Mesenchymal stem cell (in vitro differentiated cells and primary cell): Measurements from ENCODE around the gene CPOX.

Experiments
- DNase-seq: peaks from one replicate; pipeline ENCODE4 v3.0.0-alpha.2; 2013
- H2AFZ ChIP-seq: one replicate; pipeline ENCODE4 v1.6.1; 2013; ENCODE audit warnings: low read depth, mild to moderate bottlenecking, control low read depth, inconsistent platforms, low read length, moderate library complexity
- H2AK5ac ChIP-seq: 2 replicates; pipeline ENCODE4 v1.6.1; 2013; ENCODE audit warnings: low read length, moderate library complexity, mild to moderate bottlenecking, inconsistent platforms; ENCODE audit not compliant: severe bottlenecking
- H2BK120ac ChIP-seq: one replicate; pipeline ENCODE4 v1.6.1; 2013; ENCODE audit warnings: low read depth, mild to moderate bottlenecking, inconsistent platforms, low read length, moderate library complexity
- H2BK12ac ChIP-seq, 2 experiments: one replicate each; pipeline ENCODE4 v1.6.1; 2013; ENCODE audit warnings: inconsistent platforms in 2 of 2, low read length in 2 of 2, mild to moderate bottlenecking in 2 of 2, moderate library complexity in 2 of 2, control low read depth in 1 of 2
- H2BK15ac ChIP-seq: one replicate; pipeline ENCODE4 v1.6.1; 2013; ENCODE audit warnings: mild to moderate bottlenecking, low read depth, inconsistent platforms; ENCODE audit not compliant: poor library complexity, severe bottlenecking
- H2BK5ac ChIP-seq: 2 replicates; pipeline ENCODE4 v1.6.1; 2013; ENCODE audit warnings: low read depth, mild to moderate bottlenecking, low read length, control low read depth, inconsistent platforms; ENCODE audit not compliant: poor library complexity, severe bottlenecking
- H3K14ac ChIP-seq, 2 experiments: one replicate each; pipeline ENCODE4 v1.6.1; 2013; ENCODE audit warnings: inconsistent platforms in 2 of 2, low read length in 2 of 2, control low read depth in 1 of 2, mild to moderate bottlenecking in 1 of 2, moderate library complexity in 1 of 2
- H3K18ac ChIP-seq, 2 experiments: one replicate each; pipeline ENCODE4 v1.6.1; 2013; ENCODE audit warnings: inconsistent platforms in 2 of 2, low read length in 2 of 2, control low read depth in 1 of 2, low read depth in 1 of 2, mild to moderate bottlenecking in 1 of 2
- H3K23ac ChIP-seq, 2 experiments: one replicate each; pipeline ENCODE4 v1.6.1; 2013; ENCODE audit warnings: inconsistent platforms in 2 of 2, low read length in 2 of 2, mild to moderate bottlenecking in 2 of 2, moderate library complexity in 2 of 2, control low read depth in 1 of 2
- H3K27ac ChIP-seq: 2 replicates; pipeline ENCODE4 v1.5.1; 2013; ENCODE audit warnings: mild to moderate bottlenecking, moderate library complexity, low read length, control low read depth, inconsistent platforms; ENCODE audit not compliant: poor library complexity, severe bottlenecking
- H3K27me3 ChIP-seq, 2 experiments: 2 replicates each; pipeline versions ENCODE4 v1.6.1 to v1.7.0; 2013; ENCODE audit warnings: low read length in 2 of 2, mild to moderate bottlenecking in 2 of 2, moderate library complexity in 2 of 2, control low read depth in 1 of 2, inconsistent platforms in 1 of 2; ENCODE audit not compliant: control insufficient read depth in 1 of 2, insufficient read depth in 1 of 2
- H3K36me3 ChIP-seq, 2 experiments: 2 replicates each; pipeline versions ENCODE4 v1.6.1 to v1.7.0; 2013; ENCODE audit warnings: low read length in 2 of 2, control low read depth in 1 of 2, inconsistent platforms in 1 of 2, low read depth in 1 of 2, mild to moderate bottlenecking in 1 of 2; ENCODE audit not compliant: insufficient read depth in 2 of 2, control insufficient read depth in 1 of 2
- H3K4ac ChIP-seq, 2 experiments: one replicate each; pipeline ENCODE4 v1.6.1; 2013; ENCODE audit warnings: inconsistent platforms in 2 of 2, low read length in 2 of 2, mild to moderate bottlenecking in 2 of 2, moderate library complexity in 2 of 2, control low read depth in 1 of 2, low read depth in 1 of 2
- H3K4me1 ChIP-seq: 2 replicates; pipeline ENCODE4 v1.6.1; 2013; ENCODE audit warnings: low read depth, low read length, control low read depth; ENCODE audit not compliant: control insufficient read depth, insufficient read depth
- H3K4me2 ChIP-seq: 2 replicates; pipeline ENCODE4 v1.6.1; 2013; ENCODE audit warnings: low read length, mild to moderate bottlenecking, inconsistent platforms; ENCODE audit not compliant: poor library complexity, severe bottlenecking
- H3K4me3 ChIP-seq, 2 experiments: 2 replicates each; pipeline versions ENCODE4 v1.5.1 to v1.7.0; 2013; ENCODE audit warnings: low read length in 2 of 2, mild to moderate bottlenecking in 2 of 2, control low read depth in 1 of 2, low read depth in 1 of 2; ENCODE audit not compliant: insufficient read depth in 1 of 2
- H3K79me1 ChIP-seq: replicated peaks from 2 replicates; pipeline ENCODE4 v1.6.1; 2013; ENCODE audit warnings: mild to moderate bottlenecking, control low read depth, low read length, inconsistent platforms; ENCODE audit not compliant: poor library complexity, severe bottlenecking
- H3K9ac ChIP-seq: 2 replicates; pipeline ENCODE4 v1.7.0; 2013; ENCODE audit warnings: mild to moderate bottlenecking, low read length, moderate library complexity
- H3K9me3 ChIP-seq: 2 replicates; pipeline ENCODE4 v1.7.0; 2013; ENCODE audit warnings: mild to moderate bottlenecking, low read length; ENCODE audit not compliant: control insufficient read depth
- H4K8ac ChIP-seq: one replicate; pipeline ENCODE4 v1.6.1; 2013; ENCODE audit warnings: inconsistent platforms, mild to moderate bottlenecking, low read length, moderate library complexity
- H4K91ac ChIP-seq: one replicate; pipeline ENCODE4 v1.6.1; 2013; ENCODE audit warnings: mild to moderate bottlenecking, low read length, inconsistent platforms
- WGBS: methylation state at CpG from one replicate; pipeline ENCODE4 v1.1.7; 2013; ENCODE audit warnings: mixed read lengths; 5-methylcytosine and 5-hydroxymethylcytosine counted together

The CPOX gene

DNA sequence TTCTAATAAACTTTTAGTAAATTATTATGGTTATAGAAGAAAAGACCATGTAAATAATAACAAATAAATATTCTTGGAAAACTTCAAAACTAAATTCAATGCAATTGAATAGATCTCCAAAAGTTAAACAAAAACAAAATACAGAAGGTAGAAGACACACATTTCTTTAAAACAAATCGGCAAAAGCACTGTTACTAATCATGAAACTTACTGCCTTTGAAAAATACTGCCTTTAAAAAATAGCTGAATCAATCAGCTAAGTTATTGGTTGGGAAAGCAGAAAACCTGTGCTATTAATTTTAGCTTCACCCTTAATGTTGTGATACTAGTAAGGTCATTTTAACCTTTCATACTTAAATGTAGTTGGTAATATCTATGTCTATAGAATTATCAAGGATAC is 58.7 kb downstream of the CPOX start:
- H3K79me1 ChIP-seq: no peaks in the 10 kb centered on the region
- H2BK12ac ChIP-seq: no peak overlapping the region
- H3K9me3 ChIP-seq: no peaks in the 10 kb centered on the region
- no peak overlapping the region for H3K4me3 ChIP-seq
- H4K91ac ChIP-seq: no peak overlapping the region
- H3K36me3 ChIP-seq: no peaks in the 10 kb centered on the region
- H2AFZ ChIP-seq: no peak overlapping the region
- H3K4me1 ChIP-seq: no peaks in the 10 kb centered on the region
- H3K9ac ChIP-seq: no peak overlapping the region
- no peak overlapping the region for H3K23ac ChIP-seq
- WGBS: no CpG with 5 or more reads among the region's 1 CpG
- H3K14ac ChIP-seq: no peak overlapping the region
- H3K27ac ChIP-seq: no peak overlapping the region
- no peak for DNase-seq
- peaks cover 9 to 12% of the 10 kb centered on the region in 2 experiments for H3K27me3 ChIP-seq
- H2AK5ac ChIP-seq: no peak overlapping the region
- H3K18ac ChIP-seq: no peak overlapping the region
- H2BK5ac ChIP-seq: no peak overlapping the region
- H3K4ac ChIP-seq: no peak overlapping the region
- no peak overlapping the region for H3K4me2 ChIP-seq
- H2BK15ac ChIP-seq: no peak overlapping the region
- no peak overlapping the region for H2BK120ac ChIP-seq
- no peak overlapping the region for H4K8ac ChIP-seq

DNA sequence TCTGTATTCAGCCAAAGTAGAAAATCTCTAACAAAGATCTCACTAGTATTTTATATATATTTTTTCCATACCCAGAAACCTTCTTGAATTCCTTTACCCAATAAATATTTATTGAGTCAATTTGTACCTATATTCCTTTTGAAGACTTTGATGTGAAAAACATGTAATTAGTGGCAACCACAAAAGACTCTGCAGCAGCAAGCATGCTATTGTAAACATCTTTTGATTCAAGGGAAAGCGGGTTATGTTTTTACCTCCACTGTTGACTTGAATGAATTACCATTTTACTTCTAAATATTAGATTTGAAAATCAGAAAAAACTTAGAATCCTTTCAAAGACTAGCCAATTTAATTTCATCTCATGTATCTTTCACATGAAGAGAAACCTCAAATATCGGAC is 59.2 kb downstream of the CPOX start:
- Histone ChIP-seq H2BK12ac (no peak overlapping the region), H3K27ac (no peak overlapping the region), H3K23ac (no peak overlapping the region), H3K9ac (no peak overlapping the region), H3K4me2 (no peak overlapping the region), H3K4me1 (no peaks in the 10 kb centered on the region), H2AFZ (no peak overlapping the region), H3K14ac (no peak overlapping the region), H4K8ac (no peak overlapping the region), H2BK15ac (no peak overlapping the region), H3K4ac (no peak overlapping the region), H3K79me1 (no peaks in the 10 kb centered on the region), H4K91ac (no peak overlapping the region), H3K4me3 (no peak overlapping the region), H3K27me3 (peaks cover 9 to 12% of the 10 kb centered on the region in 2 experiments), H2AK5ac (no peak overlapping the region), H3K9me3 (no peaks in the 10 kb centered on the region), H2BK120ac (no peak overlapping the region), H3K18ac (no peak overlapping the region), H2BK5ac (no peak overlapping the region), H3K36me3 (no peaks in the 10 kb centered on the region)
- DNase-seq: no peak
- WGBS: no CpG with 5 or more reads among the region's 2 CpGs

DNA sequence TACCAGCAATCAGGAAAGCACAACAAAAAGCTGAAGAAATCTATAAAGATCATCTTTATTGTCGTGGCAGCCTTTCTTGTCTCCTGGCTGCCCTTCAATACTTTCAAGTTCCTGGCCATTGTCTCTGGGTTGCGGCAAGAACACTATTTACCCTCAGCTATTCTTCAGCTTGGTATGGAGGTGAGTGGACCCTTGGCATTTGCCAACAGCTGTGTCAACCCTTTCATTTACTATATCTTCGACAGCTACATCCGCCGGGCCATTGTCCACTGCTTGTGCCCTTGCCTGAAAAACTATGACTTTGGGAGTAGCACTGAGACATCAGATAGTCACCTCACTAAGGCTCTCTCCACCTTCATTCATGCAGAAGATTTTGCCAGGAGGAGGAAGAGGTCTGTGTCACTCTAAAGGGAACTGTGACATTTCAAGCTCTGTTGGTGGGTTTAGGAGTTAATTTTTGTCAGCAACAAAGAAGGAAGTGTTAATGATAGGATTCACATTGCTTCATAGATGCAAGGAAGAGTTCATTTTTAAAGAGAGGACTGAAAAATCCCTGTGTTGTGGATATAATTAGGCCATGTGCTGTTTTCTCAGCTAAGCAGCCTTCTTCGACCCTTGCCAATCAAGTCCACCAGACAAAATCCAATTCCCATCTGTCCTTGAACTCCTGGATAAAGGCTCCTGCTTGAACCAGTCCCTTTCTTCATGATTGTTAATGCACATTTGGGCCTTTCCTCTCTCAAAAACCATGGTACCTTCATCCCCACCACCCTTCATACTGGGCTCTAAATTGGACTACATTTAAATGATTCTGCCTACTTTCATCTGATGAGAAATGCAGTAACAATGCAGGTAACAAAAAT is 60.5 kb downstream of the CPOX start:
- no peak overlapping the region for H3K9ac ChIP-seq
- H4K8ac ChIP-seq: no peak overlapping the region
- no peaks in the 10 kb centered on the region for H3K4me1 ChIP-seq
- no peaks in the 10 kb centered on the region for H3K9me3 ChIP-seq
- no peak overlapping the region for H2BK5ac ChIP-seq
- H3K4ac ChIP-seq: no peak overlapping the region
- WGBS: 96% methylated on average over 6 of the region's 6 CpGs
- no peak overlapping the region for H2AK5ac ChIP-seq
- H3K36me3 ChIP-seq: no peaks in the 10 kb centered on the region
- no peak overlapping the region for H3K23ac ChIP-seq
- H3K27ac ChIP-seq: no peak overlapping the region
- H3K14ac ChIP-seq: no peak overlapping the region
- no peak overlapping the region for H3K18ac ChIP-seq
- no peak for DNase-seq
- no peak overlapping the region for H2BK120ac ChIP-seq
- no peak overlapping the region for H3K4me2 ChIP-seq
- no peak overlapping the region for H4K91ac ChIP-seq
- no peak overlapping the region for H2BK12ac ChIP-seq
- no peak overlapping the region for H2BK15ac ChIP-seq
- H3K79me1 ChIP-seq: no peaks in the 10 kb centered on the region
- H2AFZ ChIP-seq: no peak overlapping the region
- H3K27me3 ChIP-seq: peaks cover 9 to 12% of the 10 kb centered on the region in 2 experiments
- H3K4me3 ChIP-seq: no peak overlapping the region

DNA sequence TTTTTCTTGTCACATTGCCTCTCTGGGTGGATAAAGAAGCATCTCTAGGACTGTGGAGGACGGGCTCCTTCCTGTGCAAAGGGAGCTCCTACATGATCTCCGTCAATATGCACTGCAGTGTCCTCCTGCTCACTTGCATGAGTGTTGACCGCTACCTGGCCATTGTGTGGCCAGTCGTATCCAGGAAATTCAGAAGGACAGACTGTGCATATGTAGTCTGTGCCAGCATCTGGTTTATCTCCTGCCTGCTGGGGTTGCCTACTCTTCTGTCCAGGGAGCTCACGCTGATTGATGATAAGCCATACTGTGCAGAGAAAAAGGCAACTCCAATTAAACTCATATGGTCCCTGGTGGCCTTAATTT is 61.2 kb downstream of the CPOX start:
- H2BK120ac ChIP-seq: no peak overlapping the region
- DNase-seq: no peak
- H3K36me3 ChIP-seq: no peaks in the 10 kb centered on the region
- H2AFZ ChIP-seq: no peak overlapping the region
- no peak overlapping the region for H4K91ac ChIP-seq
- H4K8ac ChIP-seq: no peak overlapping the region
- H3K4me1 ChIP-seq: no peaks in the 10 kb centered on the region
- no peaks in the 10 kb centered on the region for H3K9me3 ChIP-seq
- no peak overlapping the region for H3K9ac ChIP-seq
- no peak overlapping the region for H3K27ac ChIP-seq
- no peak overlapping the region for H3K18ac ChIP-seq
- H2BK5ac ChIP-seq: no peak overlapping the region
- H3K23ac ChIP-seq: no peak overlapping the region
- no peak overlapping the region for H3K14ac ChIP-seq
- WGBS: 84% methylated on average over 5 of the region's 5 CpGs
- H2BK12ac ChIP-seq: no peak overlapping the region
- no peak overlapping the region for H3K4me3 ChIP-seq
- no peaks in the 10 kb centered on the region for H3K79me1 ChIP-seq
- no peak overlapping the region for H2BK15ac ChIP-seq
- peaks cover 9 to 12% of the 10 kb centered on the region in 2 experiments for H3K27me3 ChIP-seq
- no peak overlapping the region for H3K4me2 ChIP-seq
- no peak overlapping the region for H3K4ac ChIP-seq
- no peak overlapping the region for H2AK5ac ChIP-seq
